Peyer's patch (tissue), 4 donors: ENCODE measurements around the gene FAM210A.

Source experiments
- POLR2A ChIP-seq, 2 donors: fragments of 450-650 bp; IDR thresholded peaks; one replicate each; pipeline ENCODE4 v1.5.1; 2017; ENCODE audit warnings: antibody characterized with exemption in 2 of 2, mild to moderate bottlenecking in 2 of 2, moderate library complexity in 2 of 2
- TF ChIP-seq, protein P1 (sequence below), 6 experiments: fragments of 450-650 bp in 4 of 6; fragments of 200-600 bp in 2 of 6; sonication (generic) in 1 of 6; IDR thresholded peaks; one replicate each; pipeline ENCODE4 v1.5.1; 2017 to 2019; ENCODE audit warnings: antibody characterized with exemption in 6 of 6, mild to moderate bottlenecking in 3 of 6, moderate library complexity in 1 of 6

GRCh38 chr18:13688191-13689136, 37.9 kb downstream of the FAM210A start:
- no peak for TF ChIP-seq POLR2A (IDR thresholded peaks at IDR 0.05)
- TF ChIP-seq, protein P1, sequence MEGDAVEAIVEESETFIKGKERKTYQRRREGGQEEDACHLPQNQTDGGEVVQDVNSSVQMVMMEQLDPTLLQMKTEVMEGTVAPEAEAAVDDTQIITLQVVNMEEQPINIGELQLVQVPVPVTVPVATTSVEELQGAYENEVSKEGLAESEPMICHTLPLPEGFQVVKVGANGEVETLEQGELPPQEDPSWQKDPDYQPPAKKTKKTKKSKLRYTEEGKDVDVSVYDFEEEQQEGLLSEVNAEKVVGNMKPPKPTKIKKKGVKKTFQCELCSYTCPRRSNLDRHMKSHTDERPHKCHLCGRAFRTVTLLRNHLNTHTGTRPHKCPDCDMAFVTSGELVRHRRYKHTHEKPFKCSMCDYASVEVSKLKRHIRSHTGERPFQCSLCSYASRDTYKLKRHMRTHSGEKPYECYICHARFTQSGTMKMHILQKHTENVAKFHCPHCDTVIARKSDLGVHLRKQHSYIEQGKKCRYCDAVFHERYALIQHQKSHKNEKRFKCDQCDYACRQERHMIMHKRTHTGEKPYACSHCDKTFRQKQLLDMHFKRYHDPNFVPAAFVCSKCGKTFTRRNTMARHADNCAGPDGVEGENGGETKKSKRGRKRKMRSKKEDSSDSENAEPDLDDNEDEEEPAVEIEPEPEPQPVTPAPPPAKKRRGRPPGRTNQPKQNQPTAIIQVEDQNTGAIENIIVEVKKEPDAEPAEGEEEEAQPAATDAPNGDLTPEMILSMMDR (IDR thresholded peaks at IDR 0.05) = no peak
